ENCODE data around the gene CCDC188. TPM values are rescaled to one million over a fixed set of nuclear protein-coding genes. Genes with fewer than 3 reads are reported as not detected.

The CCDC188 gene
- total and polyA plus RNA-seq, 9 of the 15 experiments (the other 6 are each of a cell fraction or from before 2014, with no cell fraction given): not detected

DNA sequence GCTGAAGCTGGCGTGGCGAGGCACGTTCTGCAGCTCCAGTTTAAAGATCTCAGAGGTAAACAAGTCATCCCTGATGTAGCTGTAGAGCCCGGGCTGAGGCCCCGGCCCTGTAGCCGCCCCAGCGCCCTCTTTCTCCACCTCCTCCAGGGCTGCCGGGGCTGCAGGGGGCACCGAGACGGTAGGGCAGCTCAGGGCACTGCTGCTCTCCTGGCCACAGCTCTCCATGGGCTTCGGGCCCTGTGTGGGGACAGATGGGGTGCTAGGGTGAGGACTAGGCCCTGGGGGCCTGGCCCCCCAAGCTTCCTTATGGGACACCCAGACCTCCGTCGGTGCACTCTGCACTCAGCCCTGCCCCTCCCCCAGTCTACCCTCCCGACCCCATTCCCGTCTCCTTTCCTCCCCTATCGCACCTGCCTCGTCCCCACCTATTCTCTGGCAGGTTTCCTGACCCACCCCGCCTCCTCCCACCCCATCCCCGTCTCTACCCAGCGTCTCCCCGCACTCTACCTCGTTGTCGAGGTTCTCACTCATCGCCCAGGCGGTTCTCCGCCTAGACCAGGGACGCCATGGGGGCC, 34.4 kb downstream of the CCDC188 start (continued):
- TF ChIP-seq, protein P1, sequence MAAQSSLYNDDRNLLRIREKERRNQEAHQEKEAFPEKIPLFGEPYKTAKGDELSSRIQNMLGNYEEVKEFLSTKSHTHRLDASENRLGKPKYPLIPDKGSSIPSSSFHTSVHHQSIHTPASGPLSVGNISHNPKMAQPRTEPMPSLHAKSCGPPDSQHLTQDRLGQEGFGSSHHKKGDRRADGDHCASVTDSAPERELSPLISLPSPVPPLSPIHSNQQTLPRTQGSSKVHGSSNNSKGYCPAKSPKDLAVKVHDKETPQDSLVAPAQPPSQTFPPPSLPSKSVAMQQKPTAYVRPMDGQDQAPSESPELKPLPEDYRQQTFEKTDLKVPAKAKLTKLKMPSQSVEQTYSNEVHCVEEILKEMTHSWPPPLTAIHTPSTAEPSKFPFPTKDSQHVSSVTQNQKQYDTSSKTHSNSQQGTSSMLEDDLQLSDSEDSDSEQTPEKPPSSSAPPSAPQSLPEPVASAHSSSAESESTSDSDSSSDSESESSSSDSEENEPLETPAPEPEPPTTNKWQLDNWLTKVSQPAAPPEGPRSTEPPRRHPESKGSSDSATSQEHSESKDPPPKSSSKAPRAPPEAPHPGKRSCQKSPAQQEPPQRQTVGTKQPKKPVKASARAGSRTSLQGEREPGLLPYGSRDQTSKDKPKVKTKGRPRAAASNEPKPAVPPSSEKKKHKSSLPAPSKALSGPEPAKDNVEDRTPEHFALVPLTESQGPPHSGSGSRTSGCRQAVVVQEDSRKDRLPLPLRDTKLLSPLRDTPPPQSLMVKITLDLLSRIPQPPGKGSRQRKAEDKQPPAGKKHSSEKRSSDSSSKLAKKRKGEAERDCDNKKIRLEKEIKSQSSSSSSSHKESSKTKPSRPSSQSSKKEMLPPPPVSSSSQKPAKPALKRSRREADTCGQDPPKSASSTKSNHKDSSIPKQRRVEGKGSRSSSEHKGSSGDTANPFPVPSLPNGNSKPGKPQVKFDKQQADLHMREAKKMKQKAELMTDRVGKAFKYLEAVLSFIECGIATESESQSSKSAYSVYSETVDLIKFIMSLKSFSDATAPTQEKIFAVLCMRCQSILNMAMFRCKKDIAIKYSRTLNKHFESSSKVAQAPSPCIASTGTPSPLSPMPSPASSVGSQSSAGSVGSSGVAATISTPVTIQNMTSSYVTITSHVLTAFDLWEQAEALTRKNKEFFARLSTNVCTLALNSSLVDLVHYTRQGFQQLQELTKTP (IDR thresholded peaks at IDR 0.05; ENCODE audit: low read depth in 1 of 2, partially characterized antibody in 2 of 2): peak; percentile 56 to 90
- TF ChIP-seq SMAD3 (CRISPR knock-in tag; conservative IDR thresholded peaks at IDR 0.05) (0 out of 2 replicates have a peak, but pooled peaks have one; percentile 43), TAL1 (IDR thresholded peaks at IDR 0.05) (no peak), MTA3 (IDR thresholded peaks at IDR 0.05; ENCODE audit: borderline replicate concordance) (no peak), ETS2 (tag; IDR thresholded peaks at IDR 0.05; ENCODE audit: borderline replicate concordance, poor library complexity, severe bottlenecking) (no peak), PHB2 (IDR thresholded peaks at IDR 0.05; ENCODE audit: low read depth) (peak; percentile 62; the same call in 1 of the 2 replicates), OTX1 (CRISPR knock-in tag; IDR thresholded peaks at IDR 0.05) (peak; percentile 93), EGR1 (conservative IDR thresholded peaks at IDR 0.05) (no peak), NR1H2 (CRISPR knock-in tag; IDR thresholded peaks at IDR 0.05) (no peak), DNMT1 (IDR thresholded peaks at IDR 0.05) (peak; percentile 97; the same call in 1 of the 2 replicates), CHD1 (IDR thresholded peaks at IDR 0.05; ENCODE audit: low read length) (peak; percentile 77), CHD4 (IDR thresholded peaks at IDR 0.05; ENCODE audit: insufficient read depth, insufficient replicate concordance, low read depth, low read length, poor library complexity, severe bottlenecking) (no peak), SIX5 (IDR thresholded peaks at IDR 0.05; ENCODE audit: borderline replicate concordance in 1 of 2, insufficient read depth in 1 of 2, low read depth in 1 of 2, low read length in 2 of 2) (no peak), SIN3B (IDR thresholded peaks at IDR 0.05; ENCODE audit: low read depth) (no peak), ZNF785 (CRISPR knock-in tag; IDR thresholded peaks at IDR 0.05) (0 out of 2 replicates have a peak, but pooled peaks have one; percentile 37), CREBBP (IDR thresholded peaks at IDR 0.05; ENCODE audit: low read depth, low read length) (no peak), ZNF444 (CRISPR knock-in tag; IDR thresholded peaks at IDR 0.05) (no peak), RAD21 (CRISPR knock-in tag; conservative IDR thresholded peaks at IDR 0.05 in 1 of 2, IDR thresholded peaks at IDR 0.05 in 1 of 2) (no peak), MAFG (tag; conservative IDR thresholded peaks at IDR 0.05) (no peak), FOXM1 (IDR thresholded peaks at IDR 0.05; ENCODE audit: low read depth) (no peak), FOXM1 (CRISPR knock-in tag; IDR thresholded peaks at IDR 0.05; ENCODE audit: low read depth) (no peak)
- TF ChIP-seq, protein P2, sequence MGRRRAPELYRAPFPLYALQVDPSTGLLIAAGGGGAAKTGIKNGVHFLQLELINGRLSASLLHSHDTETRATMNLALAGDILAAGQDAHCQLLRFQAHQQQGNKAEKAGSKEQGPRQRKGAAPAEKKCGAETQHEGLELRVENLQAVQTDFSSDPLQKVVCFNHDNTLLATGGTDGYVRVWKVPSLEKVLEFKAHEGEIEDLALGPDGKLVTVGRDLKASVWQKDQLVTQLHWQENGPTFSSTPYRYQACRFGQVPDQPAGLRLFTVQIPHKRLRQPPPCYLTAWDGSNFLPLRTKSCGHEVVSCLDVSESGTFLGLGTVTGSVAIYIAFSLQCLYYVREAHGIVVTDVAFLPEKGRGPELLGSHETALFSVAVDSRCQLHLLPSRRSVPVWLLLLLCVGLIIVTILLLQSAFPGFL (CRISPR knock-in tag; IDR thresholded peaks at IDR 0.05): no peak
- TF ChIP-seq, protein P3, sequence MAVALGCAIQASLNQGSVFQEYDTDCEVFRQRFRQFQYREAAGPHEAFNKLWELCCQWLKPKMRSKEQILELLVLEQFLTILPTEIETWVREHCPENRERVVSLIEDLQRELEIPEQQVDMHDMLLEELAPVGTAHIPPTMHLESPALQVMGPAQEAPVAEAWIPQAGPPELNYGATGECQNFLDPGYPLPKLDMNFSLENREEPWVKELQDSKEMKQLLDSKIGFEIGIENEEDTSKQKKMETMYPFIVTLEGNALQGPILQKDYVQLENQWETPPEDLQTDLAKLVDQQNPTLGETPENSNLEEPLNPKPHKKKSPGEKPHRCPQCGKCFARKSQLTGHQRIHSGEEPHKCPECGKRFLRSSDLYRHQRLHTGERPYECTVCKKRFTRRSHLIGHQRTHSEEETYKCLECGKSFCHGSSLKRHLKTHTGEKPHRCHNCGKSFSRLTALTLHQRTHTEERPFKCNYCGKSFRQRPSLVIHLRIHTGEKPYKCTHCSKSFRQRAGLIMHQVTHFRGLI (CRISPR knock-in tag; IDR thresholded peaks at IDR 0.05): 0 out of 2 replicates have a peak, but pooled peaks have one; percentile 57
